Activated CD8-positive, alpha-beta memory T cell treated with anti-CD3 and anti-CD28 coated beads for 36 hours (primary cell): ENCODE data around the gene TSNAX. TPM values are rescaled to one million over a fixed set of nuclear protein-coding genes. Genes with fewer than 3 reads are reported as not detected.
"Not testable (repeated sequence)": the region's sequence is repeated elsewhere in the genome, so short reads cannot be mapped to it uniquely, and the experiment has no call there.

Experiments used
- CTCF ChIA-PET: fragments of 350-600 bp; sonication (Branson Sonifier 250); formaldehyde crosslinking; loops from one replicate; lab custom pipeline; 2021; ENCODE audit warnings: antibody characterized with exemption; lab: Charles Lee
- POLR2A ChIA-PET: fragments of 350-600 bp; sonication (Branson Sonifier 250); formaldehyde crosslinking; loops from one replicate; lab custom pipeline; 2021; ENCODE audit warnings: antibody characterized with exemption; lab: Charles Lee
- total RNA-seq, 2 experiments: library from RNA; stranded (reverse); gene quantifications; one replicate each; pipeline ENCODE4 v1.2.3, GENCODE V29; 2021

TSNAX gene
- total RNA-seq, 2 experiments from 2014 or later, result 45.8 to 47.6 TPM

DNA sequence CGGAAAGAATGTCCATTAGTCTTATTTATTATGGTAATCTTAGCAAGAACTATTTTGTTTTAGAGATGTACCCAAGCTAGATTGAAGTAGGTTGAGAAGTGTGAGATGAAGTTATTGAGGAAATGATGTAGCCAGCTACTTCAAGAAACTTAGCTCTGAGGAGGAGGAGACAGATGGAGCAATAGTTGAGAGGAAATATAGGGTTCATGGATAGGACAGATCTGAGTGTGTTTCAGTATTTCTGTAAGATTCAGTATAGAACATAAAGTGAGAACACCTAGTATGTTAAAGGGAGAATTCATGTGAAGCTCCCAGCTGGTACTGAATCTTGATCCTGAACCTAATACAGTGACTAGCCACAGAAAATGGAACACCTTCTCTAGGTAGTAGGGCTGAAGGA is 28.9 kb downstream of the TSNAX start:
- ChIA-PET CTCF (interaction anchor here (0.6 kb wide), 1 partner anchor 163 kb away, joined by 3 read pairs; no protein-coding TSS in a partner anchor), POLR2A (no interaction called here)

DNA sequence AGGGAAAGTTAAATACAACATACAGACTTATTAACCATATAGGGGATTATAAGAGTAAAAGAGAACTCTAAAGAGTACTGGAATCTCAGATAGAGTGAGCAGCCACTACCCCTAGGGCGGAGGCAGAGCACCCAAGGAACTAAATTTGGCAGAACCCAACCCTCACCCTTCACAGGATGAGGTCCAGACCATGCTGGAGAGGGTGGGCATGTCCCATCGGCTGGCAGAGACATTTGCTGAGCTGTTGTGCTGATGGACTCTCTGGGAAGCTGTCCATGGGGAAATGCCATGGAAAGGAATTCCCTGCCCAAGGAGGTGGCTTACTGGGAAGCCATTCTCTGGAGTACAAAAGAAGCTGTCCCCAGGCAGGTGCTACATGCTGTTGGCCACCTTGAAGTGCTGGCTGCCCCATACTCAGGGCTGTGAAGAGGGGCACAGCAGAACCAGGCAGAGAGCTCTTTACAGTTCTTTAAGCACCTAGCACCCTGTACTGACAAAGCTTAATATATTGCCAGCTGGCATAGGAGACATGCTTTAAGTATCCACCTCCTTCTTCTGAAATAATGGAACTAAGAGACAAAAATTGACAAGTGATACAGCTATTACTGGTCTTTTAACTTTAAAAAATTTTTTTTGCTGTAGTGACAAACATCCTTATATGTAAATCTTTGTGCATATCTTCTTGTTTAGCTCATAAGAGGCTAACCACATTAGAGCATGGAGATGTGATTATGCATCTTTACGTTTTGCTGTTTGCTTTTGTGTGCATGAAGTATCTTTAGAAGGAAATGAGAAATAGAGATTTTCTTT is 29.6 kb downstream of the TSNAX start:
- ChIA-PET CTCF (no interaction called here), POLR2A (no interaction called here)

DNA sequence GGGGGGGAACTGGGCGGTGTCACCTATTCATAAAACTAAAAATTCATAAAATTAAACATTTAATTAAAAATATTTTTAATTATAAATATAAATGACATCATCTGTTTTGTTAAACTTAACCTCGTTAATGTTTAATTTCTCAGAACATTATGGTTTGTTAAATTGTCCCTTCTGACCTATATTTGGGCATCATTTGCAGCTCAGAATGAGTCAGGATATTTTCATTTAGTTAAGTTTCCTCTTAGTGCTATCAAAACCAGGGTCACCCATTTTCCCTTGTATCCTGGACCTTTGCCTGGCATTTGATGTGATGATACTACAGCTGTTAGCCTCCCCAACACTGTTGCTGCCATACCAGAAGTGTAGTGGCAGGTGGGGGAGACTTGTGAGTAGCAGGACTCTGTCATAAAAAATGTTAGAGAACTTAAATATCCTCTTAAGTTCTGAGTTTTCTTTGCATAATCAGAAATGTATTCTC is 30.3 kb downstream of the TSNAX start:
- CTCF ChIA-PET, result no interaction called here
- POLR2A ChIA-PET, result no interaction called here

DNA sequence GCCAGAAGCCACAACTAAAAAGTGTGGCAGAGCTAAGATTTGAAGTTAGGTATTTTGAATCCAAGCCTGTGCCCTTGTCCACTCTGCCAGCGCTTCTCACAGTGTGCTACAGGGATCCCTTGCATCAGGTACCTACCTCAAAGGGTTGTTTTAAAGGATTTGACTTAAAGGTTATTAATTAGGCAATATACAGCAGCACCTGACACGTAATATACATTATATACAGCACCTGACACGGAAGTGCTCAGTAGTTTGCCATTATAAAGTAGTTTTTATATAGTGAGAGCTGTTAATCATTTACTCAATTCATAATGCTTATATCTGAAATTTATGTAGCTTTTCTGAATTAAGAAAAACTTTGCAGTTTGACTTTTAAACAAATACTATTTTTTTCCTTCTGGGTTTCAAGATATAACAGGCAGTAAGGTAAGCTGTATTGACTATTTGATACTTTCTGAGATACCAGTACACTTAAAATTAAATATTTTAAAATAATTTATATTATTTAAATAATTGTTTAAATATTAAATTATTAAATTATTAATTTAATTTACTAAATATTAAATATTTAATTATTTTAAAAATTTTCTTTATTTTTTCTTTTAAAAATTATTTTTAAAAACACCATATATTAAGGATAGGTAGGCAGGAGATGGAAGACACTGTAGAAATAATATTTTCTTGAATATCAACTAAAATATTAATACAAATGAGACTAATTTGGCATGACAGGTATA is 33.3 kb downstream of the TSNAX start:
- CTCF ChIA-PET, result no interaction called here
- POLR2A ChIA-PET, result no interaction called here

GRCh38 chr1:231563247-231563646 is 34.8 kb downstream of the TSNAX start:
- POLR2A ChIA-PET, result no interaction called here
- CTCF ChIA-PET, result no interaction called here

- CTCF ChIA-PET, result no interaction called here
Measured at GRCh38 chr1:231564373-231564772, 35.9 kb downstream of the TSNAX start.

GRCh38 chr1:231566496-231566895 is 38.0 kb downstream of the TSNAX start:
- ChIA-PET POLR2A (no interaction called here), CTCF (no interaction called here)

More at GRCh38 chr1:231564373-231564772, 35.9 kb downstream of the TSNAX start:
- POLR2A ChIA-PET, result no interaction called here

DNA sequence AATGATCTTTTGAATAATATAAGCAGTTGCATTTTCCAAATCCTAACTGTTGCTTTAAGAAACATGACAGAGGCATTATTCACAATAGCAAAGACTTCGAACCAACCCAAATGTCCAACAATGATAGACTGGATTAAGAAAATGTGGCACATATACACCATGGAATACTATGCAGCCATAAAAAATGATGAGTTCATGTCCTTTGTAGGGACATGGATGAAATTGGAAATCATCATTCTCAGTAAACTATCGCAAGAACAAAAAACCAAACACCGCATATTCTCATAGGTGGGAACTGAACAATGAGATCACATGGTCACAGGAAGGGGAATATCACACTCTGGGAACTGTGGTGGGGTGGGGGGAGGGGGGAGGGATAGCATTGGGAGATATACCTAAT is 41.8 kb downstream of the TSNAX start:
- CTCF ChIA-PET, POLR2A ChIA-PET: not testable (repeated sequence)

GRCh38 chr1:231571904-231572303 is 43.4 kb downstream of the TSNAX start:
- POLR2A ChIA-PET, result no interaction called here

DNA sequence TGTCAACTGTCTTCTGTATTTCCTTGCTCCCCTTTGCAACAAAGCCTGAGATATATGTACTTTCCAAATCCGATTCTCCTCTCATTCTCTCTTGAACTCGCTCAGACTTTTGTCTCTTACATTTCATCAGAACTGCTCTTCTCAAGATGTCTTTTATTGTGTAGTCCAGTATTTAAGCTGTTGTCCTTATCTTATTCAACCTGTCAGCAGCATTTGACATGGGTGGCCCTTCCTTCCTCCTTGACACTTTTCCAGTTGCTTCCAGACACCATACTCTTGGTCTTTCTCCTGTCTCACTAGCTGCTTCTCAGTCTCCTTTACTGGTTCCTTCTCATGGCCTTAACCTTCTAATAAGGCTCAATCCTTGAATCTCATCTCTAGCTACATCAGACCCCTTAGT is 47.0 kb downstream of the TSNAX start:
- ChIA-PET POLR2A (no interaction called here), CTCF (no interaction called here)

More at GRCh38 chr1:231571904-231572303, 43.4 kb downstream of the TSNAX start:
- CTCF ChIA-PET, result no interaction called here

DNA sequence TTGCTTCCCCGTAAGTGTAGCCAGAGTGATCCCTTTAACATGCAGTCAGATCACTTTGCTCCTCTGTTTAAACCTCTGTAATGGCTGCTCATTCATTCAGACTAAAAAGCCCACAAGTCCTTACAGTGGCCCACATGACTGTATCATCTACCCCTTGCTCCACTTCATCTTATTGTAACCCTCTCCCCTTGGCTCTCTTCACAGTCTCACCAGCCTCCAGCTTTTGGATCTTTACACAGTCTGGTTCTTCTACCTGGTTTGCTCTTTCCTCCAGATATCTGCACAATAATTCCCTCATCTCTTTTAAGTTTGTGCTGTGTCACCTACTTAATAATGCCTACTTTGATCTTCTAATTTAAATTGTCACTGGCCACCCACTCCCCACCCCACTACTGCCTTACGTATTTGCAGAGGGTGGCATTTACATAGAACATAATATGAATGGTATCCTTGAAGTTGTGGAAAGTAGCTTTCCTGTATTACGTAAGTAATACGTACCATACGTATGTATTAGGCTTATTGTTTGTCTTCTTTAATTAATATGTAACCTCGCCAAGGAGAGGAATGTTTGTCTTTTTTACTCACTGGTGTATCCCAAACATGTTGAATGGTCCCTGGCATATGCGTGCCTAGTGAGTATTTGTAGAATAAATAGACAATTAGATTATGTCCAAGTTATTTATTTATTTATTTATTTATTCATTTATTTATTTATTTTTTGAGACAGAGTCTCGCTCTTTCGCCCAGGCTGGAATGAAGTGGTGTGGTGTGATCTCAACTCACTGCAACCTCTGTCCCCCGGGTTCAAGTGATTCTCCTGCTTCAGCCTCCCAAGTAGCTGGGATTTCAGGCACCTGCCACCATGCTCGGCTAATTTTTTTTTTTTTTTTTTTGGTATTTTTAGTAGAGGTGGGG is 48.6 kb downstream of the TSNAX start:
- ChIA-PET CTCF (interaction anchor here (0.7 kb wide), 1 partner anchor 1210 kb away, joined by 3 read pairs; no protein-coding TSS in a partner anchor), POLR2A (no interaction called here)

GRCh38 chr1:231580874-231581273 is 52.4 kb downstream of the TSNAX start:
- CTCF ChIA-PET, result no interaction called here

GRCh38 chr1:231581859-231582258 is 53.4 kb downstream of the TSNAX start:
- CTCF ChIA-PET, result no interaction called here

More at GRCh38 chr1:231580874-231581273, 52.4 kb downstream of the TSNAX start:
- POLR2A ChIA-PET, result no interaction called here

DNA sequence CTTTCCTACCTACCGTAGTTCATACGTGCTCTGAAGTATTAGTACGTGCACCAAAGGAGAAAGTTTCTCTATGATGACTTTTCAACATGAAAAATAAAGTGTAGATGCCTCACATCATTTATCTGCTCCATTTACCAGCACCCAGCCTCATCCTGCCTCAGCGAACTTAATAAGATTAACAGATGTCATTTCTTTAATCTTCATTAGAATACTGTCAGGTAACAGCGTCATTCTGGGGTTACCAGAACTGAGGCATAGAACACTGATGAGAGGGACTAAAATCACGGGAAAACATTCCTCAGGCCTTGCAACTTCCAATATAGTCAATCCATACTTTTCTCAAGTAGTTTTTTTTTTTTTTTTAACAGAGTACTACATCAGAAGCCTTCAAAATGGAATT is 54.9 kb downstream of the TSNAX start:
- POLR2A ChIA-PET, result no interaction called here
- CTCF ChIA-PET, result no interaction called here

More at GRCh38 chr1:231581859-231582258, 53.4 kb downstream of the TSNAX start:
- POLR2A ChIA-PET, result no interaction called here

DNA sequence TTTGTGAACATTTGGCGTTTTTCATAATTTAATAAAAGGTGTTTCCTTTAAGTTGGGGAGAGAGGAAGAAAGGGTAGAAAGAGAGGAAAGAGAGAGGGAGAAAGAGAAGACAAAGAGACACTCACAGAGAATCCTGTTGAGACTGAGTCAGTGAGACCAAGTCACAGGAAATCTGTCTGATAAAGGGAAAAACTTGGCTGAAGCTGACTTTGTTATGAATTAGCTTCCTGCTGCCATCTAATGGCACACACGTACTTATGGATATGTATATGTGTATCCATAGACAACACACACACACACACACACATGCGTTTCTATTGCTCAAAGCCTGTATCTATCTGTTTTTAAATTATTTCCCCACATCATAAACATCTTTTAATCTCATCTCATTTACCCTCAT is 55.6 kb downstream of the TSNAX start:
- CTCF ChIA-PET, result no interaction called here
- POLR2A ChIA-PET, result no interaction called here

GRCh38 chr1:231584921-231585320 is 56.5 kb downstream of the TSNAX start:
- POLR2A ChIA-PET, result no interaction called here
- CTCF ChIA-PET, result no interaction called here

- ChIA-PET POLR2A (no interaction called here), CTCF (interaction anchor here (1.0 to 1.6 kb wide), 2 partner anchors 233 to 305 kb away, joined by 3 to 5 read pairs; no protein-coding TSS in a partner anchor)
Measured at GRCh38 chr1:231590453-231591198, 62.2 kb downstream of the TSNAX start.

GRCh38 chr1:231591466-231591865 is 63.0 kb downstream of the TSNAX start:
- ChIA-PET POLR2A (no interaction called here), CTCF (interaction anchor here (1.0 kb wide), 1 partner anchor 306 kb away, joined by 5 read pairs; no protein-coding TSS in a partner anchor)

DNA sequence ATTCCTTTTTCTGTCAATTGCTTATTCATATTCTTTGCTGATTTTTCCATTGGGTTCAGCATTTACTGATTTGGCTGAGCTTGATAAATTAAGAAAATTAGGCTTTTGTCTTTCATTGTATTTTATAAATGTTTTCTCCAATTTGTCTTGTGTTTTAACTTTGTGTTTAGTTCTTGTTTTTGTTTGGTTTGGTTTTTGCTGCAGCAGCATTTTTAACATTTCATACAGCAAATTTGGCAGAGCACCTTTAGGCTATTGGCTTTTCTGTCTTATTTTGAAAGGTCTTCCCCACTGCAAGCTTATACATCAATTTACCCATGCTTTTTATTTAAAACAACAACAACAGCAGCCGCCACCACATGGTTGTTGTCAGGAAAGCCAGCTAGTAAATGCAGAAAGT is 64.3 kb downstream of the TSNAX start:
- CTCF ChIA-PET, result no interaction called here
- POLR2A ChIA-PET, result no interaction called here
